K562 (cell line): ENCODE measurements around the gene GPX7. TPM values are rescaled to one million over a fixed set of nuclear protein-coding genes. Genes with fewer than 3 reads are reported as not detected.

ENCODE experiments used
- ATAC-seq: fragments of 200-7000 bp; cut with Tn5 transposase; 3 replicates; pipeline ENCODE4 v1.9.1; 2020; ENCODE audit warnings: moderate library complexity
- BruUV-seq: library from RNA; stranded (reverse); fragments of 400-500 nt; replicated peaks from 2 replicates; lab custom pipeline; 2021; lab: Mats Ljungman, UMichigan
- CTCF ChIA-PET: fragments of 300-600 bp; formaldehyde crosslinking; extraction: SDS; loops from one replicate; lab custom pipeline; 2021; ENCODE audit warnings: low intra/inter-chr PET ratio; lab: Yijun Ruan, JAX
- POLR2A ChIA-PET: fragments of 300-600, 350-650 bp; sonication (Branson Sonifier 250); formaldehyde crosslinking; extraction: SDS; loops from one replicate; lab custom pipeline; 2021; ENCODE audit warnings: antibody characterized with exemption, inconsistent platforms; lab: Yijun Ruan, JAX
- DNase-seq, 4 experiments: peaks; one replicate each; pipeline versions ENCODE4 v3.0.0 to v3.0.0-alpha.2; 2011 to 2018; ENCODE audit warnings: low spot score in 3 of 4, mixed read lengths in 3 of 4; ENCODE audit errors: extremely low read depth in 1 of 4
- FAIRE-seq: peaks from 2 replicates; lab custom pipeline; 2011; peaks lifted over from hg19 to GRCh38; lab: Jason Lieb, UNC
- H2AFZ ChIP-seq: 2 replicates; pipeline ENCODE4 v1.6.0; 2011; ENCODE audit warnings: low read depth, low read length, control low read depth, inconsistent platforms
- H3K27ac ChIP-seq: fragments of 200-600 bp; 3 replicates; pipeline ENCODE4 v1.8.0; 2011; ENCODE audit warnings: low read depth, mild to moderate bottlenecking, control low read depth, inconsistent platforms, low read length, moderate library complexity, mixed read lengths; ENCODE audit errors: extremely low read depth
- H3K27me3 ChIP-seq, 2 experiments: fragments of 300-600 bp in 1 of 2; 2 replicates in 1 of 2; 3 replicates in 1 of 2; pipeline versions ENCODE4 v1.6.0 to v1.8.0; 2011; ENCODE audit warnings: inconsistent platforms in 2 of 2, low read length in 2 of 2, mild to moderate bottlenecking in 1 of 2, mixed read lengths in 1 of 2, moderate library complexity in 1 of 2; ENCODE audit not compliant: control insufficient read depth in 2 of 2, insufficient read depth in 2 of 2
- H3K36me3 ChIP-seq: fragments of 300-600 bp; 3 replicates; pipeline ENCODE4 v1.8.0; 2011; ENCODE audit warnings: mild to moderate bottlenecking, low read length, inconsistent platforms; ENCODE audit not compliant: control insufficient read depth, insufficient read depth
- H3K4me1 ChIP-seq, 2 experiments: fragments of 200-600 bp in 1 of 2; replicated peaks in 1 of 2; 2 replicates in 1 of 2; 3 replicates in 1 of 2; pipeline versions ENCODE4 v1.5.1 to v1.8.0; 2011; ENCODE audit warnings: inconsistent platforms in 2 of 2, low read length in 2 of 2, mild to moderate bottlenecking in 1 of 2, mixed read lengths in 1 of 2, moderate library complexity in 1 of 2; ENCODE audit not compliant: control insufficient read depth in 2 of 2, insufficient read depth in 2 of 2
- H3K4me2 ChIP-seq: 2 replicates; pipeline ENCODE4 v1.6.1; 2011; ENCODE audit warnings: low read length, control low read depth, inconsistent platforms, mixed read lengths; ENCODE audit not compliant: insufficient read depth
- H3K4me3 ChIP-seq: fragments of 200-600 bp; sonication (generic), shearing (Covaris generic); 2 replicates; pipeline ENCODE4 v1.5.1; 2016; ENCODE audit warnings: control low read depth, inconsistent platforms
- H3K79me2 ChIP-seq: fragments of 200-600 bp; 3 replicates; pipeline ENCODE4 v1.8.0; 2011; ENCODE audit warnings: low read length, inconsistent platforms; ENCODE audit not compliant: control insufficient read depth, insufficient read depth
- H3K9ac ChIP-seq, 2 experiments: 2 replicates each; pipeline versions ENCODE4 v1.6.0 to v1.6.1; 2011; ENCODE audit warnings: low read depth in 2 of 2, low read length in 2 of 2, control low read depth in 1 of 2, inconsistent platforms in 1 of 2, mild to moderate bottlenecking in 1 of 2, mixed read lengths in 1 of 2; ENCODE audit not compliant: insufficient read depth in 1 of 2
- H3K9me1 ChIP-seq: one replicate; pipeline ENCODE4 v1.6.0; 2011; ENCODE audit warnings: inconsistent platforms, mild to moderate bottlenecking, low read length, moderate library complexity; ENCODE audit not compliant: control insufficient read depth, insufficient read depth
- H3K9me3 ChIP-seq: replicated peaks from 2 replicates; pipeline ENCODE4 v1.5.1; 2011; ENCODE audit warnings: low read depth, low read length, inconsistent platforms; ENCODE audit not compliant: control insufficient read depth, insufficient read depth
- H4K20me1 ChIP-seq: replicated peaks from 2 replicates; pipeline ENCODE4 v1.6.1; 2011; ENCODE audit warnings: low read length, inconsistent platforms, mixed read lengths; ENCODE audit not compliant: control insufficient read depth, insufficient read depth
- FOXK2 ChIP-seq, 2 experiments: fragments of 450-650 bp; IDR thresholded peaks in 1 of 2; conservative IDR thresholded peaks in 1 of 2; 2 replicates each; pipeline ENCODE4 v1.6.1; 2016; ENCODE audit warnings: low read depth in 2 of 2, mild to moderate bottlenecking in 1 of 2
- KLF1 ChIP-seq: fragments of 450-650 bp; IDR thresholded peaks from 2 replicates; pipeline ENCODE4 v1.6.1; 2016; ENCODE audit warnings: missing genetic modification characterization, missing compliant biosample characterization
- MEF2A ChIP-seq: IDR thresholded peaks from 2 replicates; pipeline ENCODE4 v1.6.1; 2011; ENCODE audit warnings: low read depth, mild to moderate bottlenecking, low read length, moderate library complexity; ENCODE audit not compliant: control insufficient read depth
- POLR3G ChIP-seq: IDR thresholded peaks from 2 replicates; pipeline ENCODE4 v1.6.1; 2011; ENCODE audit not compliant: insufficient read length, insufficient replicate concordance; ENCODE audit errors: extremely low read depth
- ZBTB17 ChIP-seq: fragments of 450-650 bp; formaldehyde crosslinking; IDR thresholded peaks from 2 replicates; pipeline ENCODE4 v1.4.0; 2020; ENCODE audit warnings: mild to moderate bottlenecking
- ZNF696 ChIP-seq: fragments of 250-450 bp; sonication (Bioruptor Pico); conservative IDR thresholded peaks from 2 replicates; pipeline ENCODE4 v1.4.0; 2020; ENCODE audit warnings: mild to moderate bottlenecking, moderate library complexity
- ZSCAN29 ChIP-seq: fragments of 450-650 bp; IDR thresholded peaks from 2 replicates; pipeline ENCODE4 v1.6.1; 2017
- WGBS: fragments of 100-300 bp; shearing (Covaris generic); methylation state at CpG from one replicate; pipeline ENCODE4 v1.1.6; 2016; ENCODE audit warnings: low coverage, mixed read lengths; ENCODE audit not compliant: insufficient coverage; ENCODE audit errors: missing lambda C conversion rate; 5-methylcytosine and 5-hydroxymethylcytosine counted together
- in situ Hi-C: fragments of 300-500 bp; cut with MboI; formaldehyde crosslinking; loops from 4 replicates; pipeline ENCODE4 v1.15.0; 2018; ENCODE audit warnings: inconsistent platforms, mixed read lengths
- intact Hi-C: fragments of 100-400 bp; cut with micrococcal nuclease; formaldehyde crosslinking; loops from 2 replicates; pipeline ENCODE4 v1.14.2; 2022
- polyA plus RNA-seq, 8 experiments: library from polyadenylated mRNA; depleted of rRNA in 4 of 8; stranded (reverse) in 5 of 8; unstranded in 3 of 8; fragments of >200 nt; fragmentation: Nextera tagmentation in 2 of 8; fragmentation: Illumina TruSeq in 1 of 8; extraction: Ambion mirVana in 2 of 8; extraction: Trizol in 1 of 8; gene quantifications; 2 replicates each; pipeline versions ENCODE4 v1.2.1 to v1.2.3, GENCODE V29; 2011 to 2014; ENCODE audit warnings: inconsistent platforms in 1 of 8, missing spikeins in 1 of 8
- total RNA-seq, 7 experiments: library from RNA; depleted of rRNA in 6 of 7; stranded (reverse); fragments of >200 nt in 6 of 7; fragmentation: Illumina TruSeq in 2 of 7; extraction: Trizol in 2 of 7; gene quantifications; 2 replicates each; pipeline versions ENCODE4 v1.2.1 to v1.2.3, GENCODE V29; 2011 to 2021; ENCODE audit warnings: low replicate concordance in 1 of 7
- TF ChIP-seq, protein P1 (sequence below): sonication (generic); formaldehyde crosslinking; IDR thresholded peaks from 2 replicates; pipeline ENCODE4 v1.8.1; 2022; ENCODE audit warnings: missing genetic modification reagents

The GPX7 gene
- total and polyA plus RNA-seq, 9 of the 15 experiments (the other 6 are each of a cell fraction or from before 2014, with no cell fraction given), result 0.08 TPM; not detected in 8

DNA sequence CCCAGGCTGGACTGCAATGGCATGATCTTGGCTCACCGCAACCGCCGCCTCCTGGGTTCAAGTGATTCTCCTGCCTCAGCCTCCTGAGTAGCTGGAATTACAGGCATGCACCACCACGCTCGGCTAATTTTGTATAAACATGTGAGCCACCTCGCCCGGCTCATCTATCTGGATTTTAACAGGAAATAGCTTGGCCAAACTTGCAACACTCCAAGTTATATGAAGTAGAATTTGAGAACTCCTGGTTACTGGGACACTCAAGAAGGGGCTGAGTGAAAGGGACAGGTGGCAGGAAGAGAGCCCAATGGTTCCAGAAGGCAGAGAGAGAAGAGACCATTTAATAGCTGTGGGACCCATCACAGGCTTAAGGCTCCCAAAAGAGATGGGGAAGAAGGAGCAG, 2.9 kb upstream of the GPX7 start:
- no peaks in the 10 kb centered on the region for H3K27me3 ChIP-seq
- H2AFZ ChIP-seq, result no peak overlapping the region
- BruUV-seq, result no TSS peak
- in situ Hi-C loops (no loop called here), intact Hi-C loops (no loop called here)
- ATAC-seq, result no peak
- no peaks in the 10 kb centered on the region for H3K9me3 ChIP-seq
- WGBS, result 61% methylated on average over 7 of the region's 7 CpGs
- H3K36me3 ChIP-seq, result no peaks in the 10 kb centered on the region
- H3K9me1 ChIP-seq, result no peaks in the 10 kb centered on the region
- no peak overlapping the region for H3K27ac ChIP-seq
- no peak overlapping the region for H3K4me2 ChIP-seq
- H3K79me2 ChIP-seq, result no peaks in the 10 kb centered on the region
- no peak overlapping the region; a peak in 1 of 4 replicates for H3K9ac ChIP-seq
- DNase-seq, result no peak
- H3K4me1 ChIP-seq, result no peaks in the 10 kb centered on the region; a peak in 1 of 5 replicates
- TF ChIP-seq ZNF696 (CRISPR knock-in tag) (no peak), ZBTB17 (CRISPR knock-in tag) (no peak), ZSCAN29 (no peak), POLR3G (no peak), FOXK2 (conservative IDR thresholded peaks at IDR 0.05 in 1 of 2, IDR thresholded peaks at IDR 0.05 in 1 of 2; ENCODE audit: low read depth in 2 of 2) (no peak), MEF2A (no peak), KLF1 (tag) (no peak)
- TF ChIP-seq, protein P1, sequence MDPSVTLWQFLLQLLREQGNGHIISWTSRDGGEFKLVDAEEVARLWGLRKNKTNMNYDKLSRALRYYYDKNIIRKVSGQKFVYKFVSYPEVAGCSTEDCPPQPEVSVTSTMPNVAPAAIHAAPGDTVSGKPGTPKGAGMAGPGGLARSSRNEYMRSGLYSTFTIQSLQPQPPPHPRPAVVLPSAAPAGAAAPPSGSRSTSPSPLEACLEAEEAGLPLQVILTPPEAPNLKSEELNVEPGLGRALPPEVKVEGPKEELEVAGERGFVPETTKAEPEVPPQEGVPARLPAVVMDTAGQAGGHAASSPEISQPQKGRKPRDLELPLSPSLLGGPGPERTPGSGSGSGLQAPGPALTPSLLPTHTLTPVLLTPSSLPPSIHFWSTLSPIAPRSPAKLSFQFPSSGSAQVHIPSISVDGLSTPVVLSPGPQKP (CRISPR knock-in tag), result no peak
- ChIA-PET CTCF (no interaction called here), POLR2A (interaction anchor here (1.0 kb wide), 1 partner anchor 12 kb away, joined by 5 read pairs; no protein-coding TSS in a partner anchor)
- no peaks in the 10 kb centered on the region for H4K20me1 ChIP-seq
- H3K4me3 ChIP-seq, result no peak overlapping the region
- no peak for FAIRE-seq
